Raji (cell line): ENCODE data around the gene HRC.

Source experiments
- POLR2A ChIP-seq: IDR thresholded peaks from 2 replicates; pipeline ENCODE4 v1.6.1; 2011; ENCODE audit warnings: low read depth, low read length, control low read depth; ENCODE audit not compliant: insufficient read depth

HRC gene

DNA sequence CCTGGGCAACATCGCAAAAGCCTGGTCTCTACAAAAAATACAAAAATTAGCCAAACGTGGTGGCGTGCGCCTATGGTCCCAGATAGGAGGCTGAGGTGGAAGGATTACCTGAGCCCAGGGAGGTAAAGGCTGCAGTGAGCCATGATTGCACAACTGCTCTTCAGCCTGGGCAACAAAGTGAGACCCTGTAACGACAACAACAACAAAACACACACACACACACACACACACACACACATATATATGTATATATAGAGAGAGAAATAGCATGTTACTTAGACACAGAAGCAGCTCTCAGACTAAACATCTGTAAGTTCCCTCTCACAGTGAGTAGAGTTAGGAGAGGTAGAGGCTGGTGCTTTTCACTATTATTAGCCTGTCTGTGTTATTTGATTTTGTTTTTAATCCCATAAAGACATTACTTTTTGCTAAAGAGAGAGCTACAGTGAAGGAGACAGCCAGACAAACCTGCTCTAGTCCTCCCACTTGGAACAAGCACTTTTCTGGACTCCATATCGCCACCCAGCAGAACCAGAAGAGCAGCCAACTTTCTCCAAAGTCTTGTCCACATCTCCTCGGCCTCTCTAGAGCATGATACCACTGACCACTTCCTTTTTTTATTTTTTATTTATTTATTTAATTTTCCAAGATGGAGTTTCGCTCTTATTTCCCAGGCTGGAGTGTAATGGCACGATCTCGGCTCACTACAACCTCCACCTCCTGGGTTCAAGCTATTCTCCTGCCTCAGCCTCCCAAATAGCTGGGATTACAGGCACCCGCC, 43.8 kb downstream of the HRC start:
- TF ChIP-seq POLR2A: no peak

DNA sequence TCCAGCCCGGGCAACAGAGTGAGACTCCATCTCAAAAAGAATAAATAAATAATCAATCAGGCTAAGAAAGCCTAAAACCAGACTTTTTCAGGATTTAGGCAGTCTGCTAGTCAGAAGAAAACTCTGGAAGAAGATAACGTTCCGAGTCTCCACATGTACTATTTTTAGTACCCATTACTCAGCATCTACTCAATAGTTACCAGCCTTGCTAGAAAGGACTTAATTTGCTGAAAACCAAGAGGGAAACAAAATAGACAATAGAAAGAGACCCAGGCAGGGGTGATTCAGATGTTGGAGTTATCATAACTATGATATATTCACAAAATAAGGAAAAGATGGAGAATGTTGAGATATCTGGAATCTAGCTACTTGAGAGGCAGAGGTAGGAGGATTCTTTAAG, 44.6 kb downstream of the HRC start:
- TF ChIP-seq POLR2A: no peak

DNA sequence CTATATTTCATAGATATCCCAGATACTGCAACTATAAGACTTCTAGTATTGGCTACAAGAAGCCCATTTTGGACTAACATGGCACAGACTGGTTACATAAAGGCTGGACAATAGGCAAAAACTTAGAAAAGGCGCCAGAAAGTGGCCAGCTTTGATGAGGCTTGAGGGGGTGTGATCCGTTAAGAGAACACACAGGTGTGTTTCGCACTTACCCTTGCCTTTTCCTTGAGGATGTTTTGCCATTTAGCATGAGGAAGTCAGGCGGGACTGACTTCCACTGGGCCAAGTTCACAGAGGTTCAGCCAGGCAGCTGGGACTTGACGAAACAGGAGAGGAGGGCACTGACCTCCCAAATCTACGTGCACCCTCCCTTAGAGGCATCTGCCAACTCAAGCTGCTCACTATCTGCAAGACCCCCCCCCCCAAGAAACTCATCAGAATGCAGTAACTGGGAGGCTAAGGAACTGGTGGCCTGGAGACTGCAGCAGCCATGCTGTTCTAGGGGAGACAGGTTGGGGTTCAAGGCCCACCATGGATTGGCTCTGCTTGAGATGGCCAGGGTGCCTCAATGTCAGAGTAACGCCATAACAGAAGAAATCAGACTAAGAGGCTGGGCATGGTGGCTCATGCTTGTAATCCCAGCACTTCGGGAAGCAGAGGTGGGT, 45.5 kb downstream of the HRC start:
- TF ChIP-seq POLR2A: no peak

DNA sequence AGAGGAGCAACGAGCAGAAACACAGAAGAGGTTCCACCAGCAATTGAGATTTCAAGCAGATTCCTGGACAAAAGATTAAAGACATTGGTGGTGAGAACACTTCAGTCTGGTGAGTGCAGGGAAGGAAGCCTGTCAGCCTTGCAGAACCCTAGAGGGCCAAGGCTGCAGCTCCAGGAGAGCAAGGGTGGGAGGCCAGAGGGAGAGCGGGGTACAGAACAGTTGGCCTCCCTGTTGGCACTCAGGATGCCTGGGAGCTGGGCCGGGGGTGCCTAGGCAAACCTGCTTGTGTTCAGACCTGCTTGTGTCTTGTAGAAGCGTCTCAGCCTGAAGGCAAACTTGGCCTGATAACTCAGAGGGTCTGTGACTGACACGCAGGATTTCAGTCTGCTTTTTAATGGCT, 46.1 kb downstream of the HRC start:
- TF ChIP-seq POLR2A: no peak

DNA sequence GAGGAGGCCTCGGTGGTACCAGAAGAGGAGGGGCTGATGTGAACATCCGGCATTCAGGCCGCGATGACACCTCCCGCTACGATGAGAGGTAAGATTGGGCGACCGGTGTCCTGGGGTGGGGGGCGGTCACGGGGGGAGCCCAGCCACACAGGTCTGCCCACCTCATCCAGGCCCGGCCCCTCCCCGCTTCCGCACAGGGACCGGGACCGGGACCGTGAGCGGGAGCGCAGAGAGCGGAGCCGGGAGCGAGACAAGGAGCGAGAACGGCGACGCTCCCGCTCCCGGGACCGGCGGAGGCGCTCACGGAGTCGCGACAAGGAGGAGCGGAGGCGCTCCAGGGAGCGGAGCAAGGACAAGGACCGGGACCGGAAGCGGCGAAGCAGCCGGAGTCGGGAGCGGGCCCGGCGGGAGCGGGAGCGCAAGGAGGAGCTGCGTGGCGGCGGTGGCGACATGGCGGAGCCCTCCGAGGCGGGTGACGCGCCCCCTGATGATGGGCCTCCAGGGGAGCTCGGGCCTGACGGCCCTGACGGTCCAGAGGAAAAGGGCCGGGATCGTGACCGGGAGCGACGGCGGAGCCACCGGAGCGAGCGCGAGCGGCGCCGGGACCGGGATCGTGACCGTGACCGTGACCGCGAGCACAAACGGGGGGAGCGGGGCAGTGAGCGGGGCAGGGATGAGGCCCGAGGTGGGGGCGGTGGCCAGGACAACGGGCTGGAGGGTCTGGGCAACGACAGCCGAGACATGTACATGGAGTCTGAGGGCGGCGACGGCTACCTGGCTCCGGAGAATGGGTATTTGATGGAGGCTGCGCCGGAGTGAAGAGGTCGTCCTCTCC, 47.4 kb downstream of the HRC start:
- TF ChIP-seq POLR2A: no peak

DNA sequence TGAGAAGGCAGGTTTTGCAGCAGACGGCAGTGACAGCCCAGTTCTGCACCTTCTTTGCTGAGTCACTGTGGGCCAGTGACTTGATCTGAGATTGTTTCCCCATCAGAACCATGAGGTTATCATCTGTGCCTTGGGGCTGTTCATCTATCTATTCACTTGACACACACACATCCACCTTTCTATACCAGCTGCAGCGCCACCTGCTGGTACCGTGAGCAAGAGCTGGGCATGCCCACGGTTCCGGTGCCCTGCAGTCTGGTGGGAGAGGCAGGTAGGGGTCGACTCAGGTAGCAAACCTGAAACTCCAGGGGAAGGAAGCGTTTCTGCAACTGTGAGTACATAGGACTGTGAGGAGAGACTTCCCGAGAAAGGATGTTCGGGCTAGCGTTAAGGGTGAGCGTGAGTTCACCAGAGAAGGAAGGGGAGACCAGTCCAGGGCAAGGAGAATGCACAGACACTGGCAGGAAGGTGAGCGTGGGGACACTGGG, 48.5 kb downstream of the HRC start:
- no peak for TF ChIP-seq POLR2A

DNA sequence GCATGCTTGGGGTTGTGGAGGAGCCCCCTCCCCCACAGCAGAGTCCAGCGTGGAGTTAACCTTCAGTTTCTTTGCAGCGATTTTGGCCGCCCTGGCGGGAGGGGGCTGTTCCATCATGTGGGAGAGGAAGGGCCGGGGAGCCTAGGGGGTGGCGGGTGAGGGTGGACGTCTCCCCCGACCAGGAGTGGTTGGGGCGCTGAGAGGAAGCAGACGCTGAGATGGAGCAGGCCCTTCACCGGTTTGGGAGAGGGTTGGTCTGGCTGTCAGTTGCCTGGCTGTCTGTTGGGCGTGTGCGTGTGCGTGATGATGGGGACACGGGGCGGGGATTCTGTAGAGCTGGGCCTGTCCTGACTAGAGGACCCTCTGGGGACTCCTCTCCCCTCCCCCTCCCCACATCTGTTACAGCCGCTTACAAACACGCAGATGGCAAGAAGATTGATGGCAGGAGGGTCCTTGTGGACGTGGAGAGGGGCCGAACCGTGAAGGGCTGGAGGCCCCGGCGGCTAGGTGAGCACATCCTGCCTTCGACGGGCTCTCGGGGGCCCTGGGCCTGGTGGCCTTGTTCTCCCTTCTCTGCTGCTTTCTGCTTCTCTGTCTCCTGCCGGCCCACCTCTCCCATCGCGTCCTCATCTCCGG, 50.8 kb downstream of the HRC start:
- no peak for TF ChIP-seq POLR2A

DNA sequence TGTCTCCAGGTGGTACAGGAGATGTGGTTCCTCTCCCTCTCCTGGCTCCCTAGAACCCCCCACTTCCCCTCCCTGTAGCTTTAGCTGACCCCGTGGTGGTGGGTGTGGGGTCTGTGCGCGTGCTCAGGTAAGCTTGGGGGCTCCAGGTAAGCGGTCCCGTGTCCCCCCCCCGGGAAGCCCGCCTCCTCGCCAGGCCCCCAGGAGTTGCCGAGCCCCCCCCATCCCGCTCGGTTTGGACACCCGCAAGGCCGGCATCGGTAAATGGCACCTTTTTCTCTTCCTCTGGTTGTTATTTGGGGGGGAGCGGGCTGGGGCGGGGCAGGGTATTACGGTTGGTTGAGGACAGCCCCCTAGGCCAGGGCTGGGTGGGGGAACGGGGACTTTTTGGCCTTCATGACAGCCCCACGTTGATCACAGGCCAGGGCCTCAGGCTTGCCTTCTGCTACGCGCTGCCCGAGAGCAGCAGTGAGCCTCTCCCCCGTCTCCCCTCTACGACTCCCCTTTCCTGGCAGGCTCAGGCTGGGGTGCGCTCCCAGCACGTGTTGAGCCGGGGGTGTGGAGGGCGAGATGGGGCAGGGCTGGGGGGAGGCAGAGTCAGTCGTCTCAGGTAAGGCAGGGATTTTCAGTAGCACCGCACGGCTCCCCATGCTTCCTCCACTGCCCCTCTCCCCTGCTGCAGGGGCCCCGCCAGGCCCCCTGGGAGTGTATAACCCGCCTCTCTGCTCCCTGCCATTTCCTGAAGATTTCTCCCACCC, 51.7 kb downstream of the HRC start:
- TF ChIP-seq POLR2A: no peak

DNA sequence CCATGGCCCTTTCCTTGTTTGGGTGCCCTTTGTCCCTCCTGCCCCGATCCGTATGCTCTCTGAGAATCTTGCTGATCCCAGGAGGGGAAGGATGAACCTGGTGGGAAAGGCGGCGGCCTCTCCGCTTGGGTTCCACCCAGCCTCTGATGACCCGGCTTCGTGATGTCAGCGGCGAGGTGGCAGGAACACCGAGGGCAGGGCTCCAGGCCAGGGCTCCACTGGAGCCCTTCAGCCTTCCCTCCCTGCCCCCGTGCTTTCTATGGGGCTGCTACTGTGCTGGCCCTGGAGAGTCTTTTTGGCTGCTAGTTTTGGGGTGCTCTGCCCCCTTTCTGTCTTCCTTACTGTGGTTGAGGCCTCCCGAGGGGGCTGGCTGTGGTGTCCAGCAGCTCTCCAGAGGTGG, 52.9 kb downstream of the HRC start:
- TF ChIP-seq POLR2A: no peak
